SH-SY5Y (cell line): ENCODE data around the gene TMED7.

Source experiments
- GATA2 ChIP-seq: IDR thresholded peaks from 2 replicates; pipeline ENCODE4 v1.6.1; 2011; ENCODE audit warnings: mild to moderate bottlenecking, low read depth, low read length
- GATA3 ChIP-seq: IDR thresholded peaks from 2 replicates; pipeline ENCODE4 v1.6.1; 2011; ENCODE audit warnings: low read depth, mild to moderate bottlenecking, low read length, moderate library complexity

Gene TMED7

DNA sequence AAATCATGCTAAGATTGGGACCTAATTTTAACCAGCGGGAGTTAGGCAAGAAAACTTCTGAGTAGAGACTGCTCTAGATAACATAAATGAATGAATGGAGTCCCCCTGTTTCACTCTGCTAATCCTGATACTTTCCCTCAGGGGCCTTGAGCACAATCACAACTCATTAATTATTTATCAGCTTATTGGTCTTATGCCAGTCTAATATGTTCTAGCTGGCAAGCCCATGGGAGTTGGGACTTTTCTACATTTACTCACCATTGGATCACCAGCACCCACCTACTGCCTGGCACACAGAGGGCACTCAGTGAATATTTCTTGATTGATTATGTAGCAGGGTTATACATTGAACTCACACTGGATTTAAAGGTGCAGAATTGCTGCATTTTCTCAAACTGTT lies 13.5 kb upstream of the TMED7 start:
- TF ChIP-seq GATA2 (no peak), GATA3 (no peak)

- no peak for TF ChIP-seq GATA2
- TF ChIP-seq GATA3: no peak
These were observed 11.7 kb upstream of the TMED7 start for GRCh38 chr5:115637507-115637906.

- TF ChIP-seq GATA3 (no peak), GATA2 (no peak)
These were observed 10.2 kb upstream of the TMED7 start for GRCh38 chr5:115636008-115636407.

- TF ChIP-seq GATA2 (no peak), GATA3 (no peak)
These were observed 8.7 kb upstream of the TMED7 start for GRCh38 chr5:115634343-115635132.

DNA sequence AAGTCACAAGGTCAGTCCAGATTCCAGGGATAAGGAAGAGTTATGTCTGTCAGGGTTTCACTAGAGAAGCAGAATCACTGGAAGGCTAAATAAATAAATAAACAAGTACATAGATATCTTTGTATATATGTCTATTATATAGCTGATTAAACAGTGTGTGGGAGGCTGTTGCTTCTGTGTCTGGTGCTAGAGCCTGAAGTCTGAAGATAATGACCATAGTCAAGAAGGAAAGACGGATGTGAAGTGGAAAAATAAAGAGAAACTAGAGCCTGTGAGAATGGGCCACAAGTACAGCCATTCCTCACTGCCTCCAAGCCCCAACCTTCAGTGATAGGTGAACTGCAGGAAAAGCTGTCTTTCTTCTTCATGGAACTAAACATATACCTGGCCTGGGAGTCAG lies 4.1 kb upstream of the TMED7 start:
- TF ChIP-seq GATA2 (no peak), GATA3 (no peak)

GRCh38 chr5:115627295-115627865 lies 1.5 kb upstream of the TMED7 start:
- TF ChIP-seq GATA3: no peak
- TF ChIP-seq GATA2: no peak

- no peak for TF ChIP-seq GATA2
- no peak for TF ChIP-seq GATA3
These were observed 598 bp upstream of the TMED7 start for GRCh38 chr5:115626445-115626823.

- no peak for TF ChIP-seq GATA2
- no peak for TF ChIP-seq GATA3
These were observed 842 bp downstream of the TMED7 start for GRCh38 chr5:115624994-115625393.

DNA sequence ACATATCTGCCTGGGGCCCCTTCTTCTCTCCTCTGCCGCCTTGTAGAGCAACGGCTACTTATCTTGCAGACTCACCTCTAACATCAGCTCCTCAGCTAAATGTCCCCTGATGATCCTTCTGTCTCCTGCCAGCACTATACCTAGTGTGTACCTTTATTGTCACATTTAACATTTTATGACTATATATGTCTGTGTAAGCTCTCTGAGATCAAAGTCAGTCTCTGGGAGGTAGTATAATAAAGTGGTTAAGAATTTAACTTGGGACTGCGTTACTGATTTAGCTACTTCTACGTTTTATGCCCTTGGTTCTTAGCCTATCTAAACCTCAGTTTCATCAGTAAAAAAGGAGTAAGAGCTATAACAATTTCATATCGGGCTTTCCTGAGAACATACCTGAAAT lies 2.2 kb downstream of the TMED7 start:
- no peak for TF ChIP-seq GATA2
- no peak for TF ChIP-seq GATA3

DNA sequence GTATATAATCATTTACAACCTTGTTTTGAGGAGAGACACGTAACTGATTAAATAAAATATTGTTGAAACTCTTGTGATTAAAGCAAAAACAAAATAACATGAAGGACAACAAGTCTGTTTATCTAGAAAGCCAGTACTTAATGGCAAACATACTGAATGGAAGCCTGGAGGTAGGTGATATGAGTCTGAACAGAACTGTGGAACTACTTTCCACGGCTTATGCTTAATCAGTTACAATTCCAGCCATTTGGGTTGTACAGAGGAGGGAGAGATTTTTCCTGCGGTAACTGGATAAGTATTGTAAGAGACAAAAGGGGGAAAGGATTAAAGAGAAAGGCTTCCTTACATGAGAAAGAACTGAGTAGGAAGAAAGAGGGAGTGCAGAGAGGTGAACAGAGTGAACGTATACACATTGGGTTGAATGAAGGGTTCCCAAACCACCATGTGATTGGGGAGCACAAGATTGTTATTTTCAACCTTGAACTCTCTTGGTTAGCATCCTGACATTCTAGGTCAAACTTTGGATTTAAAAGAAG lies 4.4 kb downstream of the TMED7 start:
- TF ChIP-seq GATA3: no peak

DNA sequence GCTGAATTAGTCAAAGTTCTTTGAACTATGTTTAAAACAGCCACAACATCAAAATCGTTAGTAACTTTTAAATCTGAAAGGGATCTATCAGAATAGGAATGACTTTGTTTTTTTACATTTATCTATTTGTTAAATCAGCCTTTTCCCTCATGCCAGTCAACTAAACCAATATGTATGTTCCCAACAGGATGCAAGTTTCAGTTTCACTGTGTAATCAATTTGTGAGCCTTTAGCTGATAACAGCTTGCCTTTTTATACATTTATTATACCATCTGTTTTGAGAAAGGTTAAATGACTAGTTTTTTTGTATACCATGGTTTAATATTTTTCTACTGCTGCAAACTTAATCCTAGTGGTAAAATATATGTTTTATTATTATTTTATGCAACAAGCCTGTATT lies 8.9 kb downstream of the TMED7 start:
- TF ChIP-seq GATA2 (no peak), GATA3 (no peak)

GRCh38 chr5:115616472-115616871 lies 9.4 kb downstream of the TMED7 start:
- TF ChIP-seq GATA3 (no peak), GATA2 (no peak)

DNA sequence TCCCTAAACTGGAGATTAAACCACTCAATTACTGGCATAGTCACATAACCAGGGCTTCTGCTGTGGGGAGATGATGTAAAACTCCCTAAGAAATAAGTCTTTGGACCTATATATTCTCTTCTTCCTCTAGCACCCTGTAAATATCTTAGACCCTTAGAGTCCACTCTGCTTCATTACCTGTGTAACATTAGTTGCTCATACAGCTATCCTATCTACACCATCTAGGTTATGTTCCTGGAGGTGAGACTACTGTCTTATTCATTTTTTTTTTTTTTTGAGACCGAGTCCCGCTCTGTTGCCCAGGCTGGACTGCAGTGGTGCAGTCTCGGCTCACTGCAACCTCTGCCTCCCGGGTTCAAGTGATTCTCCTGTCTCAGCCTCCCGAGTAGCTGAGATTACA lies 14.0 kb downstream of the TMED7 start:
- TF ChIP-seq GATA3 (no peak), GATA2 (no peak)

DNA sequence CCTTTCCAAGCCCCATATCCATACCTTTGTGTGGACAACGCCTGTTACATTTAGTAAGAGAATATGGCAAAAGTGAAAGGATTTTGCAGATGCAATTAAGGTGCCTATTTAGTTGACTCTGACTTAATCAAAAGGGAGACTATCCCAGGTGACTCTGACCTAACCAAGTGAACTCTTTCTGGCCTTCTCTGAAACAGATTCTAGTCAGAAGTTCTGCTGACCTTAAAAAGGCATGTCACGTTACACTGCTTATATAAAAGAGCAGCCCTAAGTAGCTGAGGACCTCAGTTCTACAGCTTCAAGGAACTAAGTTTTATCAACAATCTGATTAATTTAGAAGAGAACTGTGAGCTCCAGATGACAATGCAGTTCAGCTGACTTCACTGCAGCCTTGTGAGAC lies 17.9 kb downstream of the TMED7 start:
- TF ChIP-seq GATA3 (no peak), GATA2 (no peak)

DNA sequence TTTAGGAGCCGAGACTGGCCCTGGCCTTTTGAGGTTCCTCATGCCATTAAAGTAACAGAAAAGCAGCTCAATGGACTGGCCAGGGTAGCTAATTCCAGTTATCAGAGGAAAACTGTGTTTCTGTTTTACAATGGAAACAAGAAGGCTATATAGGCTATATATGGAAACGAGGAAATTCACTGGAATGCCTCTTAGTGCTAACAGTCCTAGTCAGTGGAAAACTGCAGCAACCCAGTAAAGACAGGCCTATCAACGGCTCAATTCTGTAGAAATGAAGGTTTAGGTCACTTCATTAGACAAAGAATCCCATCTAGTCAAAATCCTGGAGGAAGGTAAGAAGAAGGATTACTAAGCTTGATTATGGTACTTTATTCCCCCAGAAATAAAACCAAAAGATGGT lies 20.4 kb downstream of the TMED7 start:
- TF ChIP-seq GATA3: no peak
- TF ChIP-seq GATA2: no peak
